KOPT-K1 (cell line): Measurements from ENCODE around the gene HS1BP3.

Experiments used
- H3K27ac ChIP-seq: fragments of 200-600 bp; sonication (generic); 2 replicates; pipeline ENCODE4 v1.5.1; 2016; ENCODE audit warnings: antibody characterized with exemption, mild to moderate bottlenecking, low read depth, low read length; ENCODE audit not compliant: poor library complexity, severe bottlenecking
- H3K36me3 ChIP-seq: fragments of 200-600 bp; sonication (generic); 2 replicates; pipeline ENCODE4 v1.5.1; 2017; ENCODE audit warnings: antibody characterized with exemption, mild to moderate bottlenecking, low read length, moderate library complexity; ENCODE audit not compliant: insufficient read depth
- H3K9me3 ChIP-seq: fragments of 200-600 bp; sonication (generic); 2 replicates; pipeline ENCODE4 v1.5.1; 2017; ENCODE audit warnings: antibody characterized with exemption, low read length, mild to moderate bottlenecking; ENCODE audit not compliant: insufficient read depth, poor library complexity, severe bottlenecking

The HS1BP3 gene

GRCh38 chr2:20580690-20581437, 70.0 kb downstream of the HS1BP3 start:
- no peak overlapping the region for H3K27ac ChIP-seq
- no peaks in the 10 kb centered on the region for H3K36me3 ChIP-seq
- H3K9me3 ChIP-seq, result peaks cover 7% of the 10 kb centered on the region

DNA sequence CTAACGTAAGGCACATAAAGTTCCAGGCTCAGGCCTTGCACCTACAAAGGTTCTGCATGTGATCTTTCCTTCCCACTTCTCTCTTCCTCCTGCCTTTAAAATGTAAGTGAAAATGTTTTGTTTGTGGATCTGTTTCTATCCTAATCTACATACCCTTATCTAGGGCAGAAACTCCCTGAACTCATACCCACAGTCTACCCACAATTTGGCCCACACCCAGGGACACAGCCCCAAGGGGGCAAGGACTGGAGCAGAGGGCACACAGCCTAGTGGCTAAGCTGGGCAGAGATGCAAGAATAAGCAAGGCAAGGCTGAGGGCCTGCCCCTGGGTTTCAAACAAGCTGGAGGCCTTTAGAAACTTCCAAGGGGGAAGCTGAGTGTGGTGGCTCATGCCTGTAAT, 71.0 kb downstream of the HS1BP3 start:
- no peaks in the 10 kb centered on the region for H3K36me3 ChIP-seq
- peaks cover 7% of the 10 kb centered on the region for H3K9me3 ChIP-seq
- no peak overlapping the region for H3K27ac ChIP-seq

DNA sequence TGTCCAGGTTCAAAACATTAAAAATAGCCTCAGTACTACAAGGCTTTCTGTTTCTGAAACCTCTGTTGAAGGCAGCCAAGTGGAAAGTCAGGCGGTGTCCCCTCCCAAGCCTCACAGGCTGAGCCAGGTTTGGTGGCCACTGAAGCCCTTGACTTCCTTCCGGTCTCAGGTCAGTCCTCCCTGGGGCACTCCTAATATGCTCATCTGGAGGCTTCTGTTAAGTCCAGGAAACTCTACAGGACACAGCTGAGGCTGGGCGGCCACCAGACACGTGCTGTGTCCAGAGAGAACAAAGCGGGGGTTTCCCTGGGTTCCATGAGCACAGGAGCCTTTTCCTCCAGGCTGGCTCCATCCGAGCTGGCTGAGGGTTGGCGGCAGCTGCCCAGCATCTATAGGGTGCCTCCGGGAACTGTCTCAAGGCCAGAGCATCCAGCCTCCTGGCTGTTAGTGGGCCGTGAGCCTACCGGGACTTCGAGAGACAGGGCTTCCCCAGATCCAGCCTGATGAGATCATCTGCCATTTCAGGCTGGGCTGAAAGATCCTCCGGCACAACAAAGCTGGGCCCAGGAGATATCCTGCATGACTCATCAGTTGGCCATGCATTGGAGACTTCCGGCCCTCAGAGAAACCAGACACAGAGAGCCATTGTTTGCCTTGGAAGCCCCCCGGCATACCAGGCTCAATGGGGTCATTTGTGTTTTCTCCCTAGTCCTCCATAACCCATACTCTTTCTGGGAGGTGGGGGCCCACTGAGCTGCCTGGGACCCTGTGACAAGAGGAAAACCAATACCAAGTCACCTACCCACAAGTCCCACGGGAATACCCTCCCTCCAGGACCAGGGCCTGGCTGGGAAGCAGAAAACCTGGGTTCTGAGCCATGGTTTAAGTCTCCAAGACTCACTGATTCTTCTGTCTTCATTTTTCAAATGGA, 71.7 kb downstream of the HS1BP3 start:
- H3K9me3 ChIP-seq, result peaks cover 7% of the 10 kb centered on the region
- H3K36me3 ChIP-seq, result no peaks in the 10 kb centered on the region
- H3K27ac ChIP-seq, result no peak overlapping the region

- no peak overlapping the region for H3K27ac ChIP-seq
Observed at GRCh38 chr2:20578266-20578894, 72.5 kb downstream of the HS1BP3 start.

GRCh38 chr2:20577495-20578235, 73.2 kb downstream of the HS1BP3 start:
- Histone ChIP-seq H3K36me3 (no peaks in the 10 kb centered on the region), H3K27ac (no peak overlapping the region), H3K9me3 (peaks cover 7% of the 10 kb centered on the region)

More at GRCh38 chr2:20578266-20578894, 72.5 kb downstream of the HS1BP3 start:
- H3K9me3 ChIP-seq, result peaks cover 7% of the 10 kb centered on the region
- no peaks in the 10 kb centered on the region for H3K36me3 ChIP-seq

- Histone ChIP-seq H3K36me3 (no peaks in the 10 kb centered on the region), H3K9me3 (peaks cover 2% of the 10 kb centered on the region), H3K27ac (no peak overlapping the region)
Observed at GRCh38 chr2:20576598-20577115, 74.2 kb downstream of the HS1BP3 start.

DNA sequence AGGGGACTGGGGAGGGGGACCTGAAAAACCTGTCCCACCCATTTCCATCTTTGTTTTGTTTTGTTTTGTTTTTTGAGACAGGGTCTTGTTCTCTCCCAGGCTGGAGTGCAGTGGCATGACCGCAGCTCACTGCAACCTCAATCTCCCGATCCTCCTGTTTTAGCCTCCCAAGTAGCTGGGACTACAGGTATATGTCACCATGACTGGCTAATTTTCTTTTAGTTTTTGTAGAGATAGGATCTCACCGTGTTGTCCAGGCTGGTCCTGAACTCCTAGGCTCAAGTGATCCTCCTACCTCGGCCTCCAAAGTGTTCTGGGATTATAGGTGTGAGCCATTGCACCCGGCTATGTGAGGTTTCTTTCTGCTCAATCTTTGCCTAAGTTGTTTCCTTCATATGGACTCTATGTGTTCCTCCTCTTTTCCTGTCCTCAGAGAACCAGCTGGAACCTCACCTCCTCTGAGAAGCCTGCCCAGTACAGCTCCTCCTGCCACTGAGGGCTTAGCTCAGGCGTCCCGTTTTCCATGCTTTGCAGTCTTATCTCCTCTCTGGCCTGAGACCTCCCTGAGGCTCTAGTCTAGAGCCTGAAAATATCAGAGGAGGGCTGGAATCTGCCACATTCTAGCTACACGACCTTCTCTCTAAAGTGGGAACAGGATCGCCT, 74.8 kb downstream of the HS1BP3 start:
- H3K9me3 ChIP-seq, result no peaks in the 10 kb centered on the region
- no peak overlapping the region for H3K27ac ChIP-seq
- H3K36me3 ChIP-seq, result no peaks in the 10 kb centered on the region

- Histone ChIP-seq H3K27ac (no peak overlapping the region), H3K36me3 (no peaks in the 10 kb centered on the region), H3K9me3 (no peaks in the 10 kb centered on the region)
Observed at GRCh38 chr2:20575414-20575813, 75.5 kb downstream of the HS1BP3 start.

DNA sequence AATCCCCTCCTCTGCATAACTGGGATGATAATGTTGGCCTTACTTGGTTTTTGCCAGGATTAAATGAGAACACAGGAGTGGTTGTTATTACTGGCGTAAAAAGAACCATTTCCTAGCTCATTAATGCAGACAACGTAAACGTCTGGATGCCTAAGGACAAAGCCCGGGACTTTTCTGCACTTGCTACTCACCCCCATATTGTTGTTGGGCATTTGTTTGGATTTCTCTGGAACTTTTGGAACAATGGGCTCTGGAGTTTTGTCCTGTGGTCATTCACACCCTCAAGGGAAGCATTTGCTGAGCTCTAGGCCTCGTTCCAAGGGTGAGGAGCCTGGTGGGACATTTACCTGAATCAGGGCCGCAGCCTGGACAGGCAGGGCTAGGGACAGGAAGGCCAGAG, 76.0 kb downstream of the HS1BP3 start:
- Histone ChIP-seq H3K9me3 (no peaks in the 10 kb centered on the region), H3K36me3 (no peaks in the 10 kb centered on the region), H3K27ac (no peak overlapping the region)

DNA sequence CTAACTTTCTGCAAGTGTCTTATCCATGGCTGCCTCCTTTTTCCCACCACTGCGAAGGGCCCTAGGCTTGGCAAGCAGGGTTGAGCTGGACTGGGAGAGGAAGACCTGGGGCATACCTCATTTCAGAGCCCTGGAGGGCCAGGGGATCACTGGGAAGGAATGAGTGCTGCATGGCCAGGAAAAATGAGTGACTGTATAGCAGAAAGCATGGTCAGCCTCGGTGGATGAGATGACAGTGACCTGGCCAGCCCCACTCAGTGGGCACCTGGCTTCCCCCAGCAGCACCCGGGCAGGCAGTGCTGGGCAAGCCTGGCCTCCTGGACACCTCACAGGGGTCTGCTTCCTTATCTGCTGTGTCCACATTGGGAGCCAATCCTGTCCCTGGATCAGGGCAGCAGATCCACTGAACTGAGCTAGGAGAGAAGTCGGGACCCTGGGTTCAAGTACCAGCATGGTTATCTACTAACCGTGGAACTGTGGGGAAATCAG, 76.4 kb downstream of the HS1BP3 start:
- Histone ChIP-seq H3K36me3 (no peaks in the 10 kb centered on the region), H3K9me3 (no peaks in the 10 kb centered on the region), H3K27ac (no peak overlapping the region)

DNA sequence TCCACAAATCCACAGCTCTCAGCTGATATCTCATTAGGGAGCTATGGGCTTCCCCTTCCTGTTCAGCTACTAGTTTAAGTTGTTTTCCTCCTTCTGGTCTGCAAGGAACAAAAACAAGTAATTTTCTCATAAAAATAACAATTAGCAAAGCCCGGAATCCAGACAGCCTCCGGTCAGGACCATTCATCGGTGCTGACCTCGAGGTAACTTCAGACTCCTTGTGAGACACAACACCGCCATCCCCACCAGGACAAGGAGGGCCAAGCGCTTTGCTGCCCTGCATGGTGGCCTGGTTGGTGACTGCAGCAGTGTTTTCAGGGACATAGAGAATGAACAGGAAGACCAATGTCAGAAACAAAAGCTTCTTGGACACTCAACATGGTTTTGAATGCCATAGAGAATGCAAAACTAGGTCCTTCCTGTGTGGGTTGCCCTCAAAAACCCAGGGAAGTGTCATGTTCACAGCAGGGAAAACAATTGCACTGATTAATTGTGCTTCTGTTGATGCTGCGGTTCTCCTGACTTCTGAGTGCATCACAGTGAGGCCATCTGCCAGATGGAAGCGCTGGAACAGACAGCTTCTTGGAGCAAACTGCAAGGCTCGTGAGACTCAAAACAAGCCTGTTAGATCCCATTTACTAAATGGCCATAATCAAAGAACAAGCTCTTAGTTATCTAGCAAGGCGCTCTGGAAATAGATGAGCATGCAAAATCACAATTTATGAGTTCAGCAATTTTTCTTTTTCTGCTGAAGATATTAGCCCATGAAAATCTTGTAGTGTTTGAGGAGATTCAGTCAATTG, 77.1 kb downstream of the HS1BP3 start:
- Histone ChIP-seq H3K27ac (no peak overlapping the region), H3K9me3 (no peaks in the 10 kb centered on the region), H3K36me3 (no peaks in the 10 kb centered on the region)

- Histone ChIP-seq H3K9me3 (no peaks in the 10 kb centered on the region), H3K27ac (no peak overlapping the region), H3K36me3 (no peaks in the 10 kb centered on the region)
Observed at GRCh38 chr2:20572221-20572620, 78.7 kb downstream of the HS1BP3 start.

DNA sequence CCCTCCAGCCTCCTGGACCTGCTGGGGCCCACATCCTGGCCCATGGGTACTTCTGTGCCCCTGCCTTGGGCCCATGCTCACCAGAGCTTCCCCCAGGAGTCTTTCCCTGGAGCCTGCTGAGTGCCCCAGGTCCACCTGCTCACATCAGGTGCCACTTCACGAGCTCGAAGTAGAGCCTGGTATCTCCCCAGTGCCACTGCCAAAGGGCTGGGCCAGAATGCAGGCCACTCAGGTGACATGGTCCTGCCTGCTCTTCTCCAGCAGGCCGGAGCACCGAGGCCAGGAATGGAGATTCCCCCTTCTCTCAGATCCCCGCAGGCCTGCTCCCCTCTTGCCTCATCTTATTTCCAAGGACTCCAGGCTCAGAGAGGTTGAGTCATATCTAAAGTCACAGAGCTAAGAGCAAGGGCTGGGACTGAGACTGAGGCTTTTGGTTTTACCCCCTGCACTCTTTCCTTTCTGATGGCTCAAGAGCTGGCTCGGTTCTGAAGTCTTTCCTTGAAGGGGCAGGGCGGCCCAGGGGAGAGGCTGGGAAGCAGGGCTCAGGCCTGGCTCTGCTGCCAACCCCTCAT, 79.2 kb downstream of the HS1BP3 start:
- H3K36me3 ChIP-seq, result no peaks in the 10 kb centered on the region
- H3K9me3 ChIP-seq, result no peaks in the 10 kb centered on the region
- H3K27ac ChIP-seq, result no peak overlapping the region
